Sigmoid colon (tissue), 4 donors: ENCODE measurements around the gene H6PD.

Experiments
- CTCF ChIP-seq, 4 experiments: fragments of 450-650 bp in 3 of 4; fragments of 200-600 bp in 1 of 4; IDR thresholded peaks; one replicate each; pipeline ENCODE4 v1.5.1; 2016 to 2019; ENCODE audit warnings: antibody characterized with exemption in 4 of 4, mild to moderate bottlenecking in 3 of 4, moderate library complexity in 2 of 4
- POLR2A ChIP-seq, 2 donors: fragments of 450-650 bp; IDR thresholded peaks; one replicate each; pipeline ENCODE4 v1.6.1; 2016; ENCODE audit warnings: antibody characterized with exemption in 2 of 2, mild to moderate bottlenecking in 2 of 2, moderate library complexity in 2 of 2
- POLR2AphosphoS5 ChIP-seq, 4 donors: sonication (generic); formaldehyde crosslinking; IDR thresholded peaks; one replicate each; pipeline ENCODE4 v1.6.1; 2017; ENCODE audit warnings: antibody characterized with exemption in 4 of 4

- TF ChIP-seq CTCF (IDR thresholded peaks at IDR 0.05) (no peak), POLR2A (IDR thresholded peaks at IDR 0.05) (no peak), POLR2AphosphoS5 (IDR thresholded peaks at IDR 0.05) (no peak)
Measured at GRCh38 chr1:9198538-9199361, 35.8 kb upstream of the H6PD start.
